Prostate gland (tissue), 2 donors: ENCODE measurements around the gene SETBP1.

Experiments
- CTCF ChIP-seq, 4 experiments: fragments of 200-600 bp in 2 of 4; fragments of 450-650 bp in 2 of 4; sonication (generic) in 2 of 4; IDR thresholded peaks; 1 replicate in 3 of 4; 2 replicates in 1 of 4; pipeline ENCODE4 v1.5.1; 2016 to 2019; ENCODE audit warnings: antibody characterized with exemption in 4 of 4, mild to moderate bottlenecking in 2 of 4, moderate library complexity in 2 of 4
- POLR2A ChIP-seq: fragments of 450-650 bp; IDR thresholded peaks from one replicate; pipeline ENCODE4 v1.6.1; 2016; ENCODE audit warnings: antibody characterized with exemption, mild to moderate bottlenecking
- POLR2AphosphoS5 ChIP-seq: sonication (generic); formaldehyde crosslinking; IDR thresholded peaks from one replicate; pipeline ENCODE4 v1.6.1; 2017; ENCODE audit warnings: antibody characterized with exemption

GRCh38 chr18:45066886-45067285 lies 386.2 kb downstream of the SETBP1 start:
- no peak for TF ChIP-seq CTCF (IDR thresholded peaks at IDR 0.05)
- no peak for TF ChIP-seq POLR2A
- TF ChIP-seq POLR2AphosphoS5, result no peak
